Mucosa of gallbladder (tissue), 1 donor: ENCODE results near the gene MEF2D. TPM values are rescaled to one million over a fixed set of nuclear protein-coding genes. Genes with fewer than 3 reads are reported as not detected.
A peak's percentile ranks its signal among the peaks of the same experiment; 100 is the strongest.

Experiments used
- DNase-seq: peaks from one replicate; pipeline ENCODE4 v3.0.0-alpha.2; 2020; ENCODE audit warnings: low spot score
- total RNA-seq: library from RNA; stranded (reverse); gene quantifications from one replicate; pipeline ENCODE4 v1.2.1, GENCODE V29; 2021
- donor health status: DM: no; HTN: no; CAD: no.

Gene MEF2D
- total RNA-seq, 1 donor from 2014 or later: 57.8 TPM

DNA sequence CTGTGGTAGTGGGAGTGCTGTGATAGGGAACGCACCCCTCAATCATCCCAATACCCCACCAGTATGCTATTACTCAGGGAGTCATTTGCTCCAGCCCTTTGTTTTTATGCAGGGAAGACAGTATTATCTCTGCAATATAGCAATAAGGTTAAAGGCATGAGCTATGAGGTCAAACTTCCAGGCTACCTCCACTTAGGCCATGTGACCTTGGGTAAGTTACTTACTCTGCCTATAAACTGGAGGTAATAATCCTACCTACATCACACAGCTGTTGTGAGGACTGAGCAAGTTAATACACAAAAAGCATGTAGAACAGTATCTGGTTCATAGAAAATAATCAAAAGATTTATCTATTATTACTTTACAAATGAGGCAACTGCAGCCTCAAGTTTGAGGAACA is 30.1 kb downstream of the MEF2D start:
- no peak for DNase-seq

DNA sequence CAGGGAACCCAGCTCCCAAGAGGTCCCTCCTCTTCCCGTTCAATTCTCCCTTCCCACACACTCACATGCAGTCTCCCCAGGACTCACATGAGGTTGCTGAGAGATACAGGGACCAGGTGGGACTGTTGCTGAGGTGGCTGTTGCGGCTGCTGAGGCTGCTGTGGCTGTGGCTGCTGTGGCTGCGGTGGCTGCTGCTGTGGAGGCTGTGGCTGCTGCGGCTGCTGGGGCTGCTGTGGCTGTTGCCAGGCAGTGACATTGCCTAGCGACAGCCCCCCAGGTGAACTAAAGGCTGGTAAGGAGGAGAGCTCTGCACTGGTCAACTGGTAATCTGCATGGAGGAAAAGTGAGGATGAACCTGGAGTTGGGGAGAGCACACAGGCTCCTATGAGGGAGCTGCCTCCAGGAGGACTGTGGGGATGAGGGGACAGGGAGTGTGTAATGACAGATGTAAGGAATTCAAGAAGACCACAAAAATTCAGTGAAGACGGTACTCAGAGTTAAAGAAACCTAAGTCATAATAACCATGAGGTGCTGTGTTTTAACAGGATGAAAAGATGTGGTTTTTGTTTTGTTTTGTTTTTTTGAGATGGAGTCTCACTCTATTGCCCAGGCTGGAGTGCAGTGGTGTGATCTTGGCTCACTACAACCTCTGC is 31.8 kb downstream of the MEF2D start:
- DNase-seq: no peak

DNA sequence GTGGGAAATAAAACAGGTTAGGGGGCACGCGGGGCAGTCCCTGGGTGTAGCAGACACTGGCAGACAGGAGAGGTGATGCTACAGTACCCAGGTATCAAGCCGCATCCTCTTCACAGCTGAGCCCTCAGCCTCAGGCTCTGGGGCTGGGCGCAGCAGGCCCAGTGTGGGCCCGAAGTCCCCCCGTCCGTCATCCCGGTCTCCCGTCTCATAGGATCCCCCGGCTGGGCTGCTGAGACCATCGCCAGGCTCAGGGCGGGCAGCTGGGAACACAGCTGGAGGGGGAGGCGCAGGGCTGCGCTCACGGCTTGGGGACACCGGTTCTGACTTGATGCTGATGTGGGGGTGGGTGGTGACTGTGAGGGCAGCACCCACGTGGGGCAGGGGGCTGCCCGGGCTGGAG is 32.7 kb downstream of the MEF2D start:
- DNase-seq: no peak

DNA sequence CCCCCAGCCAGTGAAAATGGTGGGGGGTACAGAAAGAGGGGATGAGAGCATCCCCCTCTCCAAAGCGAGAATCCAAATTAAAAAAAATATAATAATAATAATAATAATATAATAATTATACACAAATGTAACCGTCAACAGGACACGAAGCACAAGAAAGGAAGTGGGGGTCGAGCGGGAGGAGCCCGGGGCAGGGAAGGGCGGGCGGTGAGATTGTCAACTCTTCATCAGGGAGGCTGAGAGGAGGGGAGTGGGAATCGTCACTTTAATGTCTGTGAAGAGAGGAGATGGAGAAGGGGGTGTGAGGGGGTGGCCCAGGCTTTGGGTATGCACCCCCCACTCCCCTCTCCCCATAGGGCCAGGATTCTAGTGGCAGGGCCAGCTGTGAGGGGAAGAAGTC is 33.2 kb downstream of the MEF2D start:
- no peak for DNase-seq

DNA sequence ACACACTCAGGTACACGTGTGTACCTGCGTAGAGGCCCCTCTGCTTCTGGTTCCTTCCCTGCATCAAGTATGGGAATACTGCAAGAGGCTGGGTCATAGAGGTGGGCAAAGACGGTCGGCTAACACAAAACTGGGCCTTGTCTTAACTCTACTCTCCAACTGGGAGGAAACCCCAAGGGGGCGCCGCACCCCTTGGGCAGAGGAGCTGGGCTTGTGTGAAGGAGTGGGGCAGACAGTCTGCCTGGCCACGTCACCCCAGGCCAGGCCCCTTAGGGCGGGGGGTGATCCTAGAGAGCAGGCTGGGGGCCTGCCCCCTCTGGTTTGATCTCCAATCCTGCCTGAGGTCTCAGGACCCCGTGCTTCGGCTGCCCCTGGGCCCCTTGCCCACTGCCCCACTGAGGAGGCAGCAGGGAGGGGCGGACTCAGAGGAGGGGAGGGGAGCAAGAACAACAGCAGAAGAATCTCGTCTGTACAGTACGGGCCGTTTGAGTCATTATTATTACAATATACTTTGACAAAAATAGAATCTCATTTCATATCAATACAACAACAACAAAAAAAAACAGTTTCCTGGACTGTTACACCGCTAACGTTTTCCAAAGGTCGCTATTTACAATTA is 34.7 kb downstream of the MEF2D start:
- no peak for DNase-seq

DNA sequence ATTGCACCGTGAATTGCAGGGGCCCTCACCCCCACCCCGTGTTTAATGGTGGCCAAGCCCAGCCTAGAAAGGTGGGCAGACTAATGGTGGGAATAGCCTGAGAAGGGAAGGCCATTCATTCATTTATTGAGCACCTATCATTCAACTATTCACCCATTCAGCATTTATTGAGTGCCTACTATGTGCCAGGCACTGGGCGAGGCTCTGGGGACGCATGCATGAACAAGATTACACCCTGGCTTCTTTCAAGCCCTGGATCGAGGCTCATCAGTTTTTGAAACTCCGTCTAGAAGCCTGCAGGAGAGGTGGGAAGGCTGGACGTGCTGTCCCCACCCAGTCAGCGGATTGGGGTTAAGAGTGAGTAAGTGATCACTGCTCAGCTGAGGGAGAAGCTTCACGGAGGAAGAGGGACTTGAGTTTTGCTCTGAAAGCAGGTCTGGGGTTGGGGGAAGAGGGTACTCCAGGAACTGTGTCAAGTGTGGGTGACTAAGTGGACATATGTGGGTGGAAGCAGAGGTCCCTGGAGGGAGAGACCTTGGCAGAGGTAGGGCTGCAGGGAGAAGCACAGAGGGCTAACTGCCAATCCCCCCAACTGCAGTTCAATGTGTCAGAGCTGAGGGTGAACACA is 35.6 kb downstream of the MEF2D start:
- no peak for DNase-seq

DNA sequence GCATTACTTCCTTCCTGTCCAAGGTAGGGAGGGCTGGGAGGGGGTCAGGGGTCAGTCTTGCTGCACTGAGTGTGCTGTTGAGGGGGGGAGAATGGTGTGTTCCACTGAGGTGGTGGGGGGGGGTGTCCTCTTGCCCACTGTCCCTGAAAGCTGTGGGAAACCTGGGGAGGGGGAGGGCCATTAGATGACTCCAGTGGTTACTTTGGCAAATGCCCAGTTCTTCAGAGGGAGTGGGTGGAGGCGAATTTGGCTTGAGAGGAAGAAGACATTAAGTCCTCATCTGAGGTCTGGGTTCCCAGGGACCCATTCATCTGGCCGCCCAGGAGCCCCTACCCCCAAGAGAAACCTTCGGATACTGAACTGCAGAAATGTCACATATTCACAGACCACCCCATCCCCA is 36.2 kb downstream of the MEF2D start:
- no peak for DNase-seq

DNA sequence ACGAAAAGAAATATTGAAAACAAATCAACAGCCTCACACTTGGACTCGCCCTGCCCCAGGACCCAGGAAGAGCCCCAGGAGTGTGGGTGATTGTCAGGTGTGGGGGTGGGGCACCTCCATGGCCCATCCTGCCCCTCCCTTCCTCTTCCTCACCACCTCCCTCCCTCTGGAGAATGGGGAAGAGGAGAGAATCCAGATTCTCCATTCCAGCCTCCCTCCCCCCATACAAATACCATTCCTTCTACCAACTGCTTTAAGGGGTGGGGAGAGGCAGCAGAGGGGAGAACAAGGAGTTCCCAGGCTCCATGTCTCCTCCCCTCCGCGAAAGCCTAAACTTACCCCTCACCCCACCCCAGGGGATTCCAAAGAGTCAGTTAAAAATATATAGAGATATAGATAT is 36.7 kb downstream of the MEF2D start:
- no peak for DNase-seq

DNA sequence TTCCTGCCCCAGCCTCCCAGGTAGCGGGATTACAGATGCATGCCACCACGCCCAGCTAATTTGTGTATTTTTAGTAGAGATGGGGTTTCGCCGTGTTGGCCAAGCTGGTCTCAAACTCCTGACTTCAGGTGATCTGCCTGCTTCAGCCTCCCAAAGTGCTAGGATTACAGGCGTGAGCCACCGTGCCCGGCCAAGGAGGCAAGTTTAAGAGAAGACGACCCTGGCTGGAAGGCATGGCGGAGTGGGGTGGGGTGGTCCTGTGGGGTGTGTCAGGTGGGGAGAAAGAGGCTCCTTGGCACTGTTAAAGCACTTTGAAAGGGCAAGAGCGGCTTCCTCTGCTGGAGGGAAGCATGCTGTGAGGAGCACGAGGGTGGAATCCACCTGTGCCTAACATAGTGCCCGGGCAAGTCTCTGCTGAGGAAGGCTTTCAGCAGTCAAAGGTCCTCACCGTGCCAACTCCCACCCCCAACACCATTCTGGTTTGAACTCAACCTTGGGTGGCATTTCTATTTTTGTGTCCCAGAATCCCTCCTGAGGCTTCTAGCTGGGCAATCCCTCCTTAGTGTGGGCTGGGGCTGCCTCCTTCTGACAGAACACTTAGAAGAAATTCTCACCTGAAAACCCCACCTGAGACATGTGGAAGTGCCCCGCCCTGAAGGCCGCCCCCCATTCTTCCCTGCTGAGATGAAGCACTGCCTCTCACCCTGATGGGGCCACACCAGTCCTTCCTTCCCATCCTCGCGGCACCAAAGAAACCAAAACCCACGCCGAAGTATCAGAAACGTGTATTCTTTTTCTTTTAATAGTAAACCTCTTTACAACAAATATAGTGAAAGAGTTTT is 37.4 kb downstream of the MEF2D start:
- no peak for DNase-seq

DNA sequence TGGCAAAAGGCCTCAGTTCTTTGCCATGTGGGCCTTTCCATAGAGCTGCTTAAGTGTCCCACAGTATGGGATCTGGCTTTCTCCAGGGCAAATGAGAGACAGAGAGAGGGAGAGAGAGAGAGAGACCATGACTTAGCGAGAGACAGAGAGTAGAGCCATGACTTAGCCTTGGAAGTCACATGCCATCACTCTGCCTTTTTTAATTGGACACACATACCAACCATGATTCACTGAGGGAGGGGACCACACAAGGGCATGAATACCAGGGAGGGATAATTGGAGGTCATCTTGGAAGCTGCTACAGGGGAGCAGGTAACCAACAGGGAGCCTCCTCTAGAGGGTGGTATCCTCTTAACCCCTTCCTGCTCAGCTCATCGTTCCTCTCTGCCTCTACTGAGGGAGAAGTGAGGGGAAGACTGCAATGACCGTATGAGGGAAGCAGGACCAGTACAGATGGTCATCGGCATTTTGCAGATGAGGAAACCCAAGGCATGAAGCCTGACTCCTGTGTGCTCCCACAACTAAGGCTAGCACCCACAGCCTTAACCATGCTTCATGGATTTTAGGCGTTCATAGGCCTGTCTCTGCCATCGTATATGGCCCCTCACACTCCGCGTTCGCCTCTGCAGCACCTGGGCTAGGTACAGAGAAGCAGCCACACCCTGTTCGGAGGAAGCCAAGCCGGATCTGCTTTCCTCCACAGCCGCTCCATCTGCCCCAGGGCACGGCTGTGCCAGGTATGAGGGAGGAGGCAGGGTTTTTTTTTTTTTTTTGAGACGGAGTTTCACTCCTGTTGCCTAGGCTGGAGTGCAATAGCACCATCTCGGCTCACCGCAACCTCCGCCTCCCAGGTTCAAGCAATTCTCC is 38.6 kb downstream of the MEF2D start:
- no peak for DNase-seq

DNA sequence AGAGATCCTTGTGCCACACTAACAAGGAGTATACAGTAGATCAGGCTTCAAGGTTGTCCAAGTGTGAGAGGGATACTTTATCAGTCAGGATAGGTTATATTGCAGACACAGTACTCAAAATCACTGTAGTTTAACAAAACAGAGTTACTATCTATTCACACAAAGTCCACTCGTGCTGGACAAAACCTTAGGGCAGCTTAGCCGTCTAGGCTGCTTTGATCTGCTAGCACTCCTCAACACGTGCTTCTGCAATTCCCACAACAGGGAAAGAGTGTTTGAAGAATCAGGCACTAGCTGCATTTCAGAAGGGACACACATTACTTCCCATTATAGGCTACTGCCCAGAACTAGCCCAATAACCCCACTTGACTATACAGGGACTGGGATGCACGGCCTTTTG is 39.5 kb downstream of the MEF2D start:
- DNase-seq: no peak

DNA sequence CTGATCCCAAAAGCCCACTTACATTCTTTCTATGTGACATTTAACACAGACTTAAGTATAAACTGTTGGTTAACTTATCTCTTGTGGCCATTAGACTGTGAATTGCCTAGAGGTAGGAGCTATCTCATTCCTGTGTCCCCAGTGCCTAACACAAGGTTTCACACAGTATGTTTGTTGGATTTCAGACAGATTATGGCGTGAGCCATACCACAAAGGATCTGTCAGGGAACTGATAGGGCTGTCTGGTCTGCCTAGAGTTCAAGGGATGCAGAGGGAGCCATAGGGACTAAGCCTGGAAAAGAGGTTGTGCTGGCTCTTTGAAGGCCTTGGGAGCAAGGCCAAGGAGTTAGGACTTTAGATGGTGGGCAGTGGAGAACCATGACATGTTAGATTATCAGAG is 40.0 kb downstream of the MEF2D start:
- DNase-seq: no peak

DNA sequence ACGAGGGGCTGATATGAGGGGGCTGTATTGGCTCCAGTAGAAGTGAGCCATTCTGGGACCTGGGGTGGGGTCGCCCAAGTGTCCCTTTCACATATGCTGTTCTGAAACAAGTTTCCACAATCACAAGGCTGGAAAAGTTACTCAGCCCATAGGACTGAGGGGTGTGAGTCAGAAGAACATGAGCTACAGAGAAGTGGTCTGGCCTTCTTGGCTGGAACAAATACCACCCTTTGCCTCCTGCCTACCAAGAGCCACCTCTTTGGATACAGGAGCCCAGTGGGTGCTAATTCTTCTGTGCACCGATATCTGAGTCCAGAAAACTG is 42.4 kb downstream of the MEF2D start:
- DNase-seq: no peak

DNA sequence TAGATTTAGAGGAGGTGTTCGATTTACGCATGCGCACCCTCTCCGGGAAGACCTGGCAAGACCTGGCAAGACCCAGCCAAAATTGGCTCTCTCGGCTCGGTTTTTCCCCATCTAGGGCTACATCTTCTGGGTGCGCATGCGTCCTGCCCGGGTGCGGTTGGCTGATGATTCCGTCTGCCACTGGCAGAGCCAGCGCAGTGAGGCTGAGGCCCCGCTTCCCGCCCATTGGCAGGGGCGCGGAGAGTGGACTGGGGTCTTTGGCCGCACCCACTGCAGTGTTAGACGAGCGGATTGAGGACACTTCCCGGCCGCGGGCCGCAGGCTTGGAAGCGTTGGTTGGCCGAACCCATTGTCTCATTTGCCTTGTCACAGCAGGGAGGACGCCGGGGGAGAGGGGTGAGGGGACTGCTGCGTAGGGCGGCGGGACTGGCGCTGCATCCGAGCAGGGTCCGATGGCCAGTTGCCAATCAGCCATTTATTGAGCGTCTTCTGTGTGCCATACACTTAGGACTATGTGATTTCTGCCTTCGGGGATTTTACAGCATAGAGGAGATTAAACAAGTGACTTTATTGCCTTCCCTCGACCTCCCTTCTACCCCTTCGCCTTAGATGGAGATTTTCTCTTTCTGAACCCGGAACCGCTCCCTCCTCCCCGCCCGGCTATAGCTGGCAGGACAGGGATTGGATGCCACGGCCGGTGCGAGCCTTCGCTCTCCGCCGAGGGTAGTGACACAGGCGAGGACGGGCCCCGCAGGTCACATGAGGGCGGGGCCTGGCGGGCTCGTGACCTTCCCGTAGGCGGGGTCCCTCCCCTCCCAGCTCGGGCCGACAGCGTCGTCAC is 43.7 kb downstream of the MEF2D start:
- DNase-seq: peak; percentile 99

DNA sequence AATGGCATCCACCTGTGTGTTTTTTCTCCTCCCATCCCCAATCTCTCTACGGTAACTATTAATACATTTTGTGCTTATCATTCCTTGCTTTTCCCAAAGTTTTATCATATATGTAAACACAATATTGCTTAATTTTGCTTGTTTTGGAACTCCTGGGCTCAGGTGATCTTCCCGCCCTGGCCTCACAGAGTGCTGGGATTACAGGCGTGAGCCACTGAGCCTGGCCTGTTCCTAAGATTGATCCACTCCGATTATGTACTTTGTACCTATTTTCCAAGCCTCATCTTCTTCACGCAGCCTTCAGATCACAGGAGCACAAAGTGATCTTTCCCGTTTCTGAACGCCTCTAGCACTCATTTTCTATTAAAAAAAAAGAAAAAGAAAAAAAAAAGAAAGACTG is 45.2 kb downstream of the MEF2D start:
- no peak for DNase-seq

DNA sequence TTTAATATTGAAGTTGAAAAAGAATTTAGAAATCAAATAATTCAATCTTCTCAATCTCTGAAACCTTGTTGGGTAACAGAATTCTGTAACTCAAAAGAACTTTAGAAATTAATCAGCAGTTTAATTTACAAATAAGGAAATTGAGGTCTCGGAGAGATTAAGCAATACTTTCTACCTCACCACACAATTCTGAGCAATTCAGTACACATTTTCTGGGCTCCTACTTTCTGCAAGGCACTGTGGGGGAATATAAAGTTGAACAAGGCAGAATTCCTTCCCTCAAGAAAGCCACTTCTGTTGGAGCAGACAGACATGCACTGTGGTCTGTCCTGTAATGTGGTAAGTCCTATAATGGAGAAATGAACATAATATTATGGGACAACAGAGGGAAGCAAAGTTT is 47.7 kb downstream of the MEF2D start:
- no peak for DNase-seq

DNA sequence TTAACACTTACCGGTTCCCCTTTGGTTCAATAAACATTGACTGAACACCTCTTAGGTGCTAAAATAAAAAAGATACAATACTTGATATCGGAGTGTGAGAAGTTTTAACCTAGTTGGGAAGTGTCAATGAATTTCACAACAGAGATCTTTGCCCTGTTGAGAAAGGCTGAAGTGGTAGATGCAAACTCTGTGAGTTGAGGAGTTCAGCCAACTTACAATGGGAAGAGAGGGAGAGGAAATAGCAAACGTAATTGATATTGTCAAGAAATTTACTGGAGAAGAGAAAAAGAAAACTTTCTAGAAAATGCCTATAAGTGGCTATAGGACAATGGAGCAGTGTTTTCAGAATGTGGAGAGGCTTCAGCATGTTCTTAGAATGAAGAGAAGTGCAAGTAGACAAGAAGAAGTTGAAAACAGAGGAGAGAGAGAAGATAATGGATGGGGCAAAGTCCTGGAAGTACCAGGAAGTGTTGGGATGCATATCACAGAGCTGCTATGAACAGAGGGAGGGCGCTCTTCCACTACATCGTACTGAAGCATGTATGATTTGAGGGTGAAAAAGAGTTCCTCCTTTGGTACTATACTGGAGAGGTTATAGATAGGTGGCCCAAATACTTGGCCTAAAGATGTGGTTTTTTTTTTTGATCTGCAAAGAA is 48.9 kb downstream of the MEF2D start:
- DNase-seq: no peak

DNA sequence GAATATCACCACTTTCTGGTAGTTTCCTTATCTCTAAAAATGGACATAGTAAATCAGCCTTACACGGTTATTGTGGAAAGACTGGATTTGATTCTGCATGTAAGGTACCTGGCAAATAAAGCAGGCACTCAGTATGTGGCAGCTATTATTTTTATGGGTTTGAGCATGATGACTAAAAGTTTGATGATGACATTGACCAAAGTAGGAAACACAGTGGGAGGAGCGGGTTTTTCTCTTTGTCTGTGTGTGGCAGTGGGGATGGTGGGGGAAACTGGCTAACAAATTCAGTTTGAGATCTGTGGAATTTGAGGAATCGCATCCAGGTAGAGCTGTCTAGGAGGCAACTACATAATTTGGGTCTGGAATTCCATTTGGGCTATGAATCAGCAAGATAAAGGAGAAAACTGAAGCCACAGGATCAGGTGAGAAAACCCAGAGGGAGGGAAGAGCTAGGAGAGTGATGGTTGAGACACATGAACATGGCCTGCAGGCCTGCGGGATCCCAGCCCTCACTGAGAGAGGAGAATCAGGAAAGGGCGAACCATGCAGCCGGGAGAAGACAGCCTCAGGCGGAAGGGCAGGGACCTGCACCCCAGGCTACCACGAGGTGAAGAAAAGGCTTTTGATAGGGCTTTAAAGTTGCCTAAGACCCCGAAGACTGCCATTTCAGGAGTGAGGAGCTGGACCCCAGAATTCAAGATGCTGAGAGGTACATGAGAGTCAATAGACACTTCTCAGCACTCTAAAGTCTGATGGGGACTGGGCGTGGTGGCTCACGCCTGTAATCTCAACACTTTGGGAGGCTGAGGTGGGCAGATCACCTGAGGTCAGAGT is 52.2 kb downstream of the MEF2D start:
- DNase-seq: no peak

DNA sequence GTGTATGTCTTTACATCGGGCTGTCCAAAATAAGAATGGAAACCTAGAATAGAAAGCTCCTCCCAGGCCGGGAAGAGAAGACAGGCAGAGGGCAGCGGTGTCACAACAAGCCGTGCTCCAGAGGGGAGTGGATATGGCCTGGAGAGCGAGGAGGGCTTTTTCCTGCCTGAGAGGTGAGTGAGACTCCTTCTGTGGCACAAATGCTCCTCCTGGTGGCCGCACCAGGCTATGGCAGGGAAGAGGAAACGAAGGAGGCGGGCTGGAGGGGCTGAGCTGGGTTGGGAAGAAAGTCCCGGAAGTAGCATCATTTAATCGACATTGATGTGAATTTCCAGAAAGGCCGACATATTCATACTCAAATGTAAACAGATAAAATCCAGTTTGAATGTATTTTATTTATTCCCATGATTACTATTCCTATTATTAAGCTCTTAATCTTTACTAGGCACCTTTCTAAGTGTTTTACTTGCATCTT is 54.7 kb downstream of the MEF2D start:
- peak; percentile 74 for DNase-seq
